ENCODE results near the gene PER2. TPM values are rescaled to one million over a fixed set of nuclear protein-coding genes. Genes with fewer than 3 reads are reported as not detected.

PER2 gene
- total and polyA plus RNA-seq, 9 of the 15 experiments (the other 6 are each of a cell fraction or from before 2014, with no cell fraction given), result 1.1 to 10.3 (median 2.9) TPM

DNA sequence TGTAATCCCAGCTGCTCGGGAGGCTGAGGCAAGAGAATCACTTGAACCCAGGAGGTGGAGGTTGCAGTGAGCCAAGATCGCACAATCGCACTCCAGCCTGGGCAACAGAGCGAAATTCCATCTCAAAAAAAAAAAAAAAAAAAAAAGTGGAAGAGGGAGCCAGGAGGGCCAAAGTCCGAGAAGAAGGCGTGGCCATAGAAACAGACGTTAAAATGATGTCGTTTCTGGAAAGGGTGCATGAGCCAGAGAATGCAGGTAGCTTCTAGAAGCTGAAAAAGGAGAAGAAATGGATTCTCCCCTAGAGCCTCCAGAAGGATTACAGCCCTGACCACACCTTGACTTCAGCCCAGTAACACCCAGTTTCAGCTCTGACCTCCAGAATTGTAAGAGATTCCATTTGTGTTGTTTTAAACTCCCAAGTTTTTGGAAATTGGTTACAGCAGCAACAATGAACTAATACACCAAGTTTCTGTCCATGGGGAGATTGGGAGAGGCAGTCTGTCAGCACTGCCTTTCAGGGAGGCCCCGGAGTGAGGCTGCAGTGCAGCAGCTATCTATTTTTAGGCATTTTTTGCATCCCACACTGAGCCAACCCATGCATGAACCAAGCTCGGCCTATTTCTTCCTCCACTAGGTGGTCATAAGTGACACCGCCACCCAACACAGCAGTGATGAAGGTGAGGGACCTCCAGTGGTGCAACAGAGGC, 17.7 kb upstream of the PER2 start (continued):
- TF ChIP-seq ZNF589 (CRISPR knock-in tag; IDR thresholded peaks at IDR 0.05; ENCODE audit: low read depth) (no peak), TCF3 (CRISPR knock-in tag; IDR thresholded peaks at IDR 0.05) (no peak), ARHGAP35 (IDR thresholded peaks at IDR 0.05; ENCODE audit: partially characterized antibody) (no peak), ZNF75A (CRISPR knock-in tag; IDR thresholded peaks at IDR 0.05) (no peak), MTA2 (IDR thresholded peaks at IDR 0.05; ENCODE audit: low read depth) (no peak)

DNA sequence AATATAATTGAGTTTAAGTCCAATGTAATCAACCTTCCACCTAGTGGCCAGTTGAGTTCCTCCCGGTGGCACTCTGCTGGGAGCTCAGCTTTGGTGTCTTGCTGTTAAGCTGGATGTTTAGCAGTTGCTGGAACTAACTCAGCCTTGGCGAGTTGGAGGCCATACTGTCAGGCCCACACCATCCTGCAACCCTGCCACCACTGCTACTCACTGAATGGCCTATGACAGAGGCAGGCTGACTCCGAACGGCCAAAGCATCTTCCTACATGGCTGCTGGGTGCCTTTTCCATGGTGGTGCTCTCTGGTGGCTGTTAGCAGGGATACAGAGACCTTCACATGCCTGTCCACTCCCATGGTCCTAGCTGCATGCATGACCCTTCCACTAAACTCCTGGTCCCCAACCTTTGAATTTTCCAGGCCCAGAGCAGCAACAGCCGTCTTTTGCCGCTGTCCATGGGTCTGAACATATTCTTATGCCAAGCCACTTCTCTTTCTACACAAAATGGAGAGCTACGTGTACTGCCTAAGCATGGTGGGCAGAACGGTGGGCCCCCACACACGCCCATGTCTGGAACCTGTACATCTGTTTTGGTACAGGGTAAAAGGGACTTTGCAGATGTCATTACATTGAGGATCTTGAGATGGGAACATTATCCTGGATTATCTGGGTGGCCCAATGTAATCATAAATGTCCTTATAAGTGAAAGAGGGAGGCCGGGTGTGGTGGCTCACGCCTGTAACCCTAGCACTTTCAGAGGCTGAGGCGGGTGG, 16.9 kb upstream of the PER2 start:
- CTCF ChIA-PET (ENCODE audit: low intra/inter-chr PET ratio), result no interaction called here
- Histone ChIP-seq H3K9me3 (replicated peaks; ENCODE audit: control insufficient read depth, insufficient read depth, low read depth, low read length) (no peaks in the 10 kb centered on the region), H3K27ac (ENCODE audit: extremely low read depth, low read depth, low read length) (no peak overlapping the region), H3K4me3 (no peak overlapping the region), H3K4me2 (ENCODE audit: insufficient read depth, low read length) (no peak overlapping the region), H4K20me1 (replicated peaks; ENCODE audit: control insufficient read depth, insufficient read depth, low read length) (no peaks in the 10 kb centered on the region), H3K79me2 (ENCODE audit: control insufficient read depth, insufficient read depth, low read length) (no peaks in the 10 kb centered on the region), H2AFZ (ENCODE audit: low read depth, low read length) (no peak overlapping the region), H3K4me1 (replicated peaks in 1 of 2; ENCODE audit: control insufficient read depth in 2 of 2, insufficient read depth in 2 of 2, low read length in 2 of 2) (peaks cover 0 to 6% of the 10 kb centered on the region in 2 experiments; a peak in 1 of 5 replicates), H3K36me3 (ENCODE audit: control insufficient read depth, insufficient read depth, low read length) (no peaks in the 10 kb centered on the region), H3K9ac (ENCODE audit: insufficient read depth in 1 of 2, low read depth in 2 of 2, low read length in 2 of 2) (no peak overlapping the region), H3K9me1 (ENCODE audit: control insufficient read depth, insufficient read depth, low read length) (no peaks in the 10 kb centered on the region), H3K27me3 (ENCODE audit: control insufficient read depth in 2 of 2, insufficient read depth in 2 of 2, low read length in 2 of 2) (peaks cover 3 to 15% of the 10 kb centered on the region in 2 experiments; a peak in 3 of 5 replicates)
- BruUV-seq (replicated peaks), result no TSS peak
- in situ Hi-C loops (cut with MboI) (no loop called here), intact Hi-C loops (cut with micrococcal nuclease) (no loop called here)
- no peak for FAIRE-seq
- WGBS (ENCODE audit: insufficient coverage, low coverage, missing lambda C conversion rate), result 13% methylated on average over 11 of the region's 12 CpGs
- POLR2A ChIA-PET, result no interaction called here
- ATAC-seq, result peak; percentile 71
- DNase-seq (ENCODE audit: extremely low read depth in 1 of 4, low spot score in 3 of 4), result peak in 1 of 4 experiments; percentile 16
- no peak for TF ChIP-seq ZBTB1 (CRISPR knock-in tag; IDR thresholded peaks at IDR 0.05; ENCODE audit: borderline replicate concordance, low read depth)
- no peak for TF ChIP-seq MTA3 (IDR thresholded peaks at IDR 0.05; ENCODE audit: borderline replicate concordance)
- TF ChIP-seq ZNF3 (CRISPR knock-in tag; IDR thresholded peaks at IDR 0.05), result no peak
- no peak for TF ChIP-seq MTF1 (CRISPR knock-in tag; IDR thresholded peaks at IDR 0.05; ENCODE audit: borderline replicate concordance)
- TF ChIP-seq, protein P1, sequence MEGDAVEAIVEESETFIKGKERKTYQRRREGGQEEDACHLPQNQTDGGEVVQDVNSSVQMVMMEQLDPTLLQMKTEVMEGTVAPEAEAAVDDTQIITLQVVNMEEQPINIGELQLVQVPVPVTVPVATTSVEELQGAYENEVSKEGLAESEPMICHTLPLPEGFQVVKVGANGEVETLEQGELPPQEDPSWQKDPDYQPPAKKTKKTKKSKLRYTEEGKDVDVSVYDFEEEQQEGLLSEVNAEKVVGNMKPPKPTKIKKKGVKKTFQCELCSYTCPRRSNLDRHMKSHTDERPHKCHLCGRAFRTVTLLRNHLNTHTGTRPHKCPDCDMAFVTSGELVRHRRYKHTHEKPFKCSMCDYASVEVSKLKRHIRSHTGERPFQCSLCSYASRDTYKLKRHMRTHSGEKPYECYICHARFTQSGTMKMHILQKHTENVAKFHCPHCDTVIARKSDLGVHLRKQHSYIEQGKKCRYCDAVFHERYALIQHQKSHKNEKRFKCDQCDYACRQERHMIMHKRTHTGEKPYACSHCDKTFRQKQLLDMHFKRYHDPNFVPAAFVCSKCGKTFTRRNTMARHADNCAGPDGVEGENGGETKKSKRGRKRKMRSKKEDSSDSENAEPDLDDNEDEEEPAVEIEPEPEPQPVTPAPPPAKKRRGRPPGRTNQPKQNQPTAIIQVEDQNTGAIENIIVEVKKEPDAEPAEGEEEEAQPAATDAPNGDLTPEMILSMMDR (IDR thresholded peaks at IDR 0.05 in 2 of 3, conservative IDR thresholded peaks at IDR 0.05 in 1 of 3; ENCODE audit: insufficient read depth in 2 of 3, low read depth in 1 of 3, low read length in 3 of 3), result peak; percentile 14 to 48 (median 21); a peak in 1 of 6 replicates

Data from K562 (cell line).